Sigmoid colon (tissue), 3 donors: ENCODE results near the gene ADA.

Experiments used
- POLR2A ChIP-seq, 2 donors: fragments of 450-650 bp; IDR thresholded peaks; one replicate each; pipeline ENCODE4 v1.6.1; 2016; ENCODE audit warnings: antibody characterized with exemption in 2 of 2, mild to moderate bottlenecking in 2 of 2, moderate library complexity in 2 of 2
- TF ChIP-seq, protein P1 (sequence below), 4 experiments: fragments of 450-650 bp in 3 of 4; fragments of 200-600 bp in 1 of 4; IDR thresholded peaks; one replicate each; pipeline ENCODE4 v1.5.1; 2016 to 2019; ENCODE audit warnings: antibody characterized with exemption in 4 of 4, mild to moderate bottlenecking in 3 of 4, moderate library complexity in 2 of 4

DNA sequence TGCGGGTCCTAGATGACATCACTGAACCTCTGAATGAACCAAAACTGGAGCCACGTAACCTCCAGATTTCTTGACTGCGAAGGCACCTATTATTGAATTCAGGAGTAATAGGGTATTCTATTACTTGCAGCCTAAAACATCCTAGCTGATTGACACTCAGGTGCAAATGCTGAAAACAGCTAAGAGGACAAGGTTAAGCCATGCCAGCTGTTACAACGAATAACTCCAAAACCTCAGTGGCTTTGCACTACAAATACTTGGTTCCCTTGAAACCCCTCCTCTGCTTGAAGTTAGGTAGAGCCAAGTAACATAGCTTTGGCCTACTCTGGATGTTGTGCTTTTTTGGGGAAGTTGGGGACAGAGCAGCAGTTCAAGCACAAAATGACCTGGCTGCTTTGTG is 42.7 kb upstream of the ADA start:
- TF ChIP-seq, protein P1, sequence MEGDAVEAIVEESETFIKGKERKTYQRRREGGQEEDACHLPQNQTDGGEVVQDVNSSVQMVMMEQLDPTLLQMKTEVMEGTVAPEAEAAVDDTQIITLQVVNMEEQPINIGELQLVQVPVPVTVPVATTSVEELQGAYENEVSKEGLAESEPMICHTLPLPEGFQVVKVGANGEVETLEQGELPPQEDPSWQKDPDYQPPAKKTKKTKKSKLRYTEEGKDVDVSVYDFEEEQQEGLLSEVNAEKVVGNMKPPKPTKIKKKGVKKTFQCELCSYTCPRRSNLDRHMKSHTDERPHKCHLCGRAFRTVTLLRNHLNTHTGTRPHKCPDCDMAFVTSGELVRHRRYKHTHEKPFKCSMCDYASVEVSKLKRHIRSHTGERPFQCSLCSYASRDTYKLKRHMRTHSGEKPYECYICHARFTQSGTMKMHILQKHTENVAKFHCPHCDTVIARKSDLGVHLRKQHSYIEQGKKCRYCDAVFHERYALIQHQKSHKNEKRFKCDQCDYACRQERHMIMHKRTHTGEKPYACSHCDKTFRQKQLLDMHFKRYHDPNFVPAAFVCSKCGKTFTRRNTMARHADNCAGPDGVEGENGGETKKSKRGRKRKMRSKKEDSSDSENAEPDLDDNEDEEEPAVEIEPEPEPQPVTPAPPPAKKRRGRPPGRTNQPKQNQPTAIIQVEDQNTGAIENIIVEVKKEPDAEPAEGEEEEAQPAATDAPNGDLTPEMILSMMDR (IDR thresholded peaks at IDR 0.05): no peak
- TF ChIP-seq POLR2A (IDR thresholded peaks at IDR 0.05): no peak
